Endothelial cell (in vitro differentiated cells): Measurements from ENCODE around the gene CHCHD6. TPM values are rescaled to one million over a fixed set of nuclear protein-coding genes. Genes with fewer than 3 reads are reported as not detected.

Experiments
- DNase-seq: peaks from one replicate; pipeline ENCODE4 v3.0.0; 2021; ENCODE audit warnings: low spot score
- H3K27ac Mint-ChIP-seq: one replicate; pipeline ENCODE4 v1.8.0; 2021; ENCODE audit warnings: mixed read lengths, inconsistent platforms; ENCODE audit not compliant: unreplicated experiment
- H3K27me3 Mint-ChIP-seq: one replicate; pipeline ENCODE4 v1.8.0; 2021; ENCODE audit warnings: mild to moderate bottlenecking, moderate library complexity, mixed read lengths, inconsistent platforms; ENCODE audit not compliant: unreplicated experiment
- H3K36me3 Mint-ChIP-seq: one replicate; pipeline ENCODE4 v1.8.0; 2021; ENCODE audit warnings: mild to moderate bottlenecking, low read depth, mixed read lengths, inconsistent platforms; ENCODE audit not compliant: unreplicated experiment
- H3K4me1 Mint-ChIP-seq: one replicate; pipeline ENCODE4 v1.8.0; 2021; ENCODE audit warnings: mild to moderate bottlenecking, mixed read lengths, inconsistent platforms; ENCODE audit not compliant: unreplicated experiment
- H3K4me3 Mint-ChIP-seq: one replicate; pipeline ENCODE4 v1.8.0; 2021; ENCODE audit warnings: mild to moderate bottlenecking, mixed read lengths, inconsistent platforms; ENCODE audit not compliant: unreplicated experiment
- H3K9me3 Mint-ChIP-seq: one replicate; pipeline ENCODE4 v1.8.0; 2021; ENCODE audit warnings: mixed read lengths, inconsistent platforms; ENCODE audit not compliant: unreplicated experiment
- CTCF ChIP-seq: fragments of 200-600 bp; sonication (generic); IDR thresholded peaks from one replicate; pipeline ENCODE4 v1.5.0; 2021; ENCODE audit warnings: antibody characterized with exemption; ENCODE audit not compliant: unreplicated experiment
- total RNA-seq: library from RNA; stranded (reverse); fragmentation: NEBNext Ultra II Directional; extraction: Animal tissue kit (Norgen Biotek cat#: 25700); gene quantifications from one replicate; pipeline ENCODE4 v1.2.1, GENCODE V29; 2021; ENCODE audit not compliant: unreplicated experiment

Gene CHCHD6
- total RNA-seq, 1 donor from 2014 or later: 9.2 TPM

GRCh38 chr3:126765187-126766069 lies 61.4 kb downstream of the CHCHD6 start:
- no peak for DNase-seq
- Mint-ChIP-seq H3K4me3 (no peak overlapping the region), H3K27ac (no peak overlapping the region), H3K4me1 (no peaks in the 10 kb centered on the region), H3K36me3 (no peaks in the 10 kb centered on the region), H3K9me3 (no peaks in the 10 kb centered on the region), H3K27me3 (peaks cover 4% of the 10 kb centered on the region)
- no peak for TF ChIP-seq CTCF

DNA sequence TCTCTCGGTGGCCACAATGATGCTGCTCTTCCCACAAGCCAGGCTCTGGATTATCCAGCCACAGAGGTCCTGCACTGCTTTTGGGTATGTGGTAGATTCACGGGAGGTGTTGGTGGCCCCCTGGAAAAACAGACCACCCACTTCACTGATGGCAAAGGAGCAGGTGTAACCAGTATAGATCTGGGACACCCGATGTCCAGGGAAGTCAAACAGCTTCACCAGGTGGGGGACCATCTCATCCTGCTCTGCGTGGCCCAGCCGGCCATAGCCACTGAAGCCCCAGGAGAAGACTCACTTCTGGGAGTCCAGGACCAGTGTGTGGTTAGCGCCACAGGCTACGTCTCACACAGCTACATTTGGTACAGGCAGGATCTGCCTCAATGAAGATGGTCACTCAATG lies 62.6 kb downstream of the CHCHD6 start:
- DNase-seq: no peak
- no peak for TF ChIP-seq CTCF
- Mint-ChIP-seq H3K27me3 (peaks cover 4% of the 10 kb centered on the region), H3K4me1 (no peaks in the 10 kb centered on the region), H3K27ac (no peak overlapping the region), H3K4me3 (no peak overlapping the region), H3K36me3 (no peaks in the 10 kb centered on the region), H3K9me3 (no peaks in the 10 kb centered on the region)

GRCh38 chr3:126768903-126769302 lies 64.9 kb downstream of the CHCHD6 start:
- DNase-seq: no peak
- H3K9me3 Mint-ChIP-seq: no peaks in the 10 kb centered on the region
- H3K36me3 Mint-ChIP-seq: no peaks in the 10 kb centered on the region
- H3K4me1 Mint-ChIP-seq: no peaks in the 10 kb centered on the region
- no peak overlapping the region for H3K27ac Mint-ChIP-seq
- no peak for TF ChIP-seq CTCF
- H3K27me3 Mint-ChIP-seq: peaks cover 4% of the 10 kb centered on the region
- H3K4me3 Mint-ChIP-seq: no peak overlapping the region

DNA sequence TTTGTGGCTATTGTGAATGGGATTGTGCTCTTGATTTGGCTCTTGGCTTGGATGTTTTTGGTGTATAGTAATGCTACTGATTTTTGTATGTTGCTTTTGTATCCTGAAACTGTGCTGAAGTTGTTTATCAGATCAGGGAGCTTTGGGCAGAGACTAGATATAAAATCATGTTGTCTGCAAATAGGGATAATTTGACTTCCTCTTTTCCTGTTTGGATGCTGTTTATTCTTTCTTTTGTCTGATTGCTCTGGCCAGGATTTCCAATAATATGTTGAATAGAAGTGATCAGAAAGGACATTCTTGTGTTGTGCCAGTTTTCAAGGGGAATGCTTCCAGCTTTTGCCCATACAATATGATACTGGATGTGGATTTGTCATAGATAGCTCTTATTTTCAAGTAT lies 66.1 kb downstream of the CHCHD6 start:
- no peak overlapping the region for H3K4me3 Mint-ChIP-seq
- TF ChIP-seq CTCF: no peak
- peaks cover 4% of the 10 kb centered on the region for H3K27me3 Mint-ChIP-seq
- H3K9me3 Mint-ChIP-seq: no peaks in the 10 kb centered on the region
- H3K27ac Mint-ChIP-seq: no peak overlapping the region
- no peaks in the 10 kb centered on the region for H3K4me1 Mint-ChIP-seq
- no peaks in the 10 kb centered on the region for H3K36me3 Mint-ChIP-seq
- DNase-seq: no peak

GRCh38 chr3:126773167-126773566 lies 69.1 kb downstream of the CHCHD6 start:
- Mint-ChIP-seq H3K27ac (no peak overlapping the region), H3K9me3 (no peaks in the 10 kb centered on the region), H3K4me1 (no peaks in the 10 kb centered on the region), H3K4me3 (no peak overlapping the region), H3K36me3 (no peaks in the 10 kb centered on the region), H3K27me3 (peaks cover 3% of the 10 kb centered on the region)
- no peak for TF ChIP-seq CTCF
- DNase-seq: no peak
